GM21515 (cell line): ENCODE measurements around the gene CKLF.

Source experiments
- ATAC-seq: cut with Tn5 transposase; IDR thresholded peaks from one replicate; pipeline ENCODE4 v1.9.1; 2021; ENCODE audit not compliant: unreplicated experiment

The CKLF gene

GRCh38 chr16:66517586-66518263 is 34.7 kb upstream of the CKLF start:
- ATAC-seq, result no peak

- ATAC-seq, result no peak
Observed at GRCh38 chr16:66519482-66520373, 32.6 kb upstream of the CKLF start.

GRCh38 chr16:66520406-66521170 is 31.8 kb upstream of the CKLF start:
- no peak for ATAC-seq

- ATAC-seq, result no peak
Observed at GRCh38 chr16:66521252-66521713, 31.1 kb upstream of the CKLF start.

- ATAC-seq, result peak; percentile 60
Observed at GRCh38 chr16:66521951-66522771, 30.2 kb upstream of the CKLF start.

- ATAC-seq, result no peak
Observed at GRCh38 chr16:66522816-66523590, 29.4 kb upstream of the CKLF start.

GRCh38 chr16:66523861-66524354 is 28.5 kb upstream of the CKLF start:
- ATAC-seq, result peak; percentile 50

- ATAC-seq, result peak; percentile 51
Observed at GRCh38 chr16:66524601-66525164, 27.7 kb upstream of the CKLF start.

GRCh38 chr16:66525396-66526180 is 26.8 kb upstream of the CKLF start:
- no peak for ATAC-seq

- ATAC-seq, result no peak
Observed at GRCh38 chr16:66528294-66528693, 24.1 kb upstream of the CKLF start.

- ATAC-seq, result no peak
Observed at GRCh38 chr16:66529475-66529874, 22.9 kb upstream of the CKLF start.

GRCh38 chr16:66534376-66534799 is 18.0 kb upstream of the CKLF start:
- no peak for ATAC-seq

GRCh38 chr16:66536525-66536924 is 15.9 kb upstream of the CKLF start:
- no peak for ATAC-seq

GRCh38 chr16:66537236-66537635 is 15.1 kb upstream of the CKLF start:
- no peak for ATAC-seq

- no peak for ATAC-seq
Observed at GRCh38 chr16:66538910-66539309, 13.5 kb upstream of the CKLF start.

- peak; percentile 77 for ATAC-seq
Observed at GRCh38 chr16:66539623-66540469, 12.5 kb upstream of the CKLF start.
